Heart right ventricle (tissue), 16 donors: ENCODE results near the gene MIR17HG. TPM values are rescaled to one million over a fixed set of nuclear protein-coding genes. Genes with fewer than 3 reads are reported as not detected.

Experiments
- ATAC-seq, 8 donors: fragments of 200-7000 bp; cut with Tn5 transposase; one replicate each; pipeline ENCODE4 v1.9.1; 2020; ENCODE audit warnings: mild to moderate bottlenecking in 8 of 8, moderate library complexity in 8 of 8, moderate number of reproducible peaks in 1 of 8
- DNase-seq, 2 donors: peaks; one replicate each; pipeline ENCODE4 v3.0.0-alpha.2; 2020
- H3K27ac ChIP-seq, 10 donors: fragments of 200-600 bp; sonication (generic) in 2 of 10; one replicate each; pipeline versions ENCODE4 v1.5.0 to v1.8.0; 2020 to 2022; ENCODE audit warnings: mild to moderate bottlenecking in 3 of 10
- H3K27me3 ChIP-seq, 7 donors: fragments of 200-600 bp; one replicate each; pipeline ENCODE4 v1.8.0; 2021 to 2022; ENCODE audit warnings: mild to moderate bottlenecking in 2 of 7
- H3K36me3 ChIP-seq, 9 donors: fragments of 200-600 bp; sonication (generic) in 1 of 9; one replicate each; pipeline versions ENCODE4 v1.5.0 to v1.8.0; 2020 to 2022; ENCODE audit warnings: mild to moderate bottlenecking in 2 of 9
- H3K4me1 ChIP-seq, 9 donors: fragments of 200-600 bp; sonication (generic) in 1 of 9; one replicate each; pipeline versions ENCODE4 v1.5.0 to v1.8.0; 2020 to 2022; ENCODE audit warnings: mild to moderate bottlenecking in 4 of 9
- H3K4me3 ChIP-seq, 10 donors: fragments of 200-600 bp; sonication (generic) in 2 of 10; one replicate each; pipeline versions ENCODE4 v1.5.0 to v1.8.0; 2020 to 2022; ENCODE audit warnings: mild to moderate bottlenecking in 7 of 10, moderate library complexity in 2 of 10
- H3K9me3 ChIP-seq, 11 donors: fragments of 200-600 bp in 10 of 11; sonication (generic) in 2 of 11; one replicate each; pipeline versions ENCODE4 v1.5.0 to v1.8.0; 2013 to 2022; ENCODE audit warnings: mild to moderate bottlenecking in 2 of 11, control low read depth in 1 of 11, moderate library complexity in 1 of 11
- WGBS, 2 donors: extraction: QIAGEN DNeasy Blood & Tissue Kit; methylation state at CpG; one replicate each; pipeline ENCODE4 v1.1.7; 2013; ENCODE audit warnings: inconsistent platforms in 1 of 2; 5-methylcytosine and 5-hydroxymethylcytosine counted together
- intact Hi-C, 10 donors: fragments of 100-400 bp; cut with DNase I; formaldehyde crosslinking; loops; one replicate each; pipeline versions ENCODE4 v1.11.1 to v1.14.2; 2022
- polyA plus RNA-seq, 2 donors: library from polyadenylated mRNA; stranded (reverse); fragments of 200-250 nt; gene quantifications; one replicate each; pipeline ENCODE4 v1.2.3, GENCODE V29; 2013
- total RNA-seq, 10 donors: library from RNA; stranded (reverse); fragmentation: NEBNext Ultra II Directional in 3 of 10; extraction: Animal tissue kit (Norgen Biotek cat#: 25700) in 3 of 10; gene quantifications; one replicate each; pipeline versions ENCODE4 v1.2.1 to v1.2.4, GENCODE V29; 2021 to 2023
- TF ChIP-seq, protein P1 (sequence below), 9 donors: fragments of 200-600 bp; sonication (generic) in 2 of 9; IDR thresholded peaks; one replicate each; pipeline versions ENCODE4 v1.5.0 to v1.8.0; 2021 to 2022; ENCODE audit warnings: antibody characterized with exemption in 9 of 9, mild to moderate bottlenecking in 5 of 9, moderate library complexity in 1 of 9
- donor health status: Arrhythmogenic right ventricular cardiomyopathy.
- donor health status: ischemic (EF 13 %, LVEDD 7.1; RV severe dilation, severe dysfunction).
- donor health status: healthy with polysubstance abuse.
- donor health status: DM: no; HTN: yes; CAD: no.
- donor health status: DM: no; HTN: no; CAD: no.
- donor health status: ischemic (EF 25% LVEDD 6.9; RV normal size, moderate dysfunction).
- donor health status: ischemic (EF 25% LVEDD 5.7; RV mildly dilated, moderate dysfunction).
- donor health status: healthy.
- donor health status: DM: yes; HTN: yes; CAD: no.
- donor health status: Ischemic cardiomyopathy.
- donor health status: ischemic (EF 35%, LVEDD 5.7; RV mildly dilated, moderate dysfunction).
- donor health status: nonischemic (EF 11% LVEDD 7.7; RV severe dilation, severe dysfunction).
- donor health status: DM: yes; HTN: yes; CAD: no.
- donor health status: PGD.
- donor health status: ischemic (EF 29% LVEDD 5.4; RV normal size, mild dysfunction).
- donor health status: nonischemic (EF 23%, LVEDD 6.1; RV moderate dilation, normal function).

MIR17HG gene
- total and polyA plus RNA-seq, 12 donors, result 0.41 to 5.0 (median 1.1) TPM

DNA sequence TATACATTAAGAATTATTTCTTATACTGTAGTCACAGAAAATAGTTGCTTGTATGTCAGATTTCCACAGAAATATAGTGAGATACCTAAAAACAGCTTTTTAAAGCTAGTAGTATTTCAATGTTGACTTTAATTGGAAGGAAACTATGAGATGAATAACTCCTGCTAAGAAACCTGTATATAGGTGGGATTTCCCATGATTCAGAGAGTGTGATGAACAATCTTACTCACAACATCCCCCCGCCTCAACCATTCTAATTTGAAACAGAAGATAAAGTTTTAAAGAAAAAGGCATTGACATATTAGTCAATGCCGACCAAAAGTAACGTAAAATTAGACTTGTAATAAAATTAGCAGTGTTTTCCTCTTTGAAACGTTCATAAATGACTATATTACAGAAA lies 1.4 kb upstream of the MIR17HG start:
- intact Hi-C loops, result no loop called here
- Histone ChIP-seq H3K36me3 (peaks cover 0 to 13% (median 0%) of the 10 kb centered on the region in 9 donors), H3K27me3 (peaks cover 0 to 32% (median 0%) of the 10 kb centered on the region in 7 donors), H3K27ac (no peak overlapping the region), H3K9me3 (no peaks in the 10 kb centered on the region), H3K4me1 (peaks cover 4 to 30% (median 20%) of the 10 kb centered on the region in 9 donors), H3K4me3 (no peak overlapping the region)
- TF ChIP-seq, protein P1, sequence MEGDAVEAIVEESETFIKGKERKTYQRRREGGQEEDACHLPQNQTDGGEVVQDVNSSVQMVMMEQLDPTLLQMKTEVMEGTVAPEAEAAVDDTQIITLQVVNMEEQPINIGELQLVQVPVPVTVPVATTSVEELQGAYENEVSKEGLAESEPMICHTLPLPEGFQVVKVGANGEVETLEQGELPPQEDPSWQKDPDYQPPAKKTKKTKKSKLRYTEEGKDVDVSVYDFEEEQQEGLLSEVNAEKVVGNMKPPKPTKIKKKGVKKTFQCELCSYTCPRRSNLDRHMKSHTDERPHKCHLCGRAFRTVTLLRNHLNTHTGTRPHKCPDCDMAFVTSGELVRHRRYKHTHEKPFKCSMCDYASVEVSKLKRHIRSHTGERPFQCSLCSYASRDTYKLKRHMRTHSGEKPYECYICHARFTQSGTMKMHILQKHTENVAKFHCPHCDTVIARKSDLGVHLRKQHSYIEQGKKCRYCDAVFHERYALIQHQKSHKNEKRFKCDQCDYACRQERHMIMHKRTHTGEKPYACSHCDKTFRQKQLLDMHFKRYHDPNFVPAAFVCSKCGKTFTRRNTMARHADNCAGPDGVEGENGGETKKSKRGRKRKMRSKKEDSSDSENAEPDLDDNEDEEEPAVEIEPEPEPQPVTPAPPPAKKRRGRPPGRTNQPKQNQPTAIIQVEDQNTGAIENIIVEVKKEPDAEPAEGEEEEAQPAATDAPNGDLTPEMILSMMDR (IDR thresholded peaks at IDR 0.05), result no peak
- DNase-seq (no peak), ATAC-seq (no peak)
- WGBS, 2 donors, result 74 to 80% methylated on average over 4 of the region's 4 CpGs

DNA sequence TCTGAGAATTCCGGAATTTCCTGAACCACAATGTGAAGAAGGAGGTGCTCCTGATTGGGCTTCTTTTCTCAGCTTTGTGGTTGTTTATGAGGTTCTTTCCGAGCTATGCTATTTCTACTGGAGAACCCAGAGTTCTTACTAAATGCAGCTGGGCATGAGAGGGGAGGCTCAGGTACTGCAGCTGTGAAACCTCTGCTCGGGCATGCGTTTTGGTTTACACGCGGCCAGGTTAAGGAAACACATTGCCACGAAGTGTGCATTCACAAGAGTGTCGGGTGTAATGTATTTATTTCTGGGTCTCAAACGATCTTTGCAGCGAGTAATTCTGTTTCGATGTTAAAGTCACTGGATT lies 661 bp upstream of the MIR17HG start:
- TF ChIP-seq, protein P1 (IDR thresholded peaks at IDR 0.05), result no peak
- no peak for DNase-seq
- ATAC-seq, result no peak
- 2% methylated on average over 11 of the region's 11 CpGs for WGBS, 2 donors
- Histone ChIP-seq H3K4me3 (peak overlapping the region; percentile 32 to 97 (median 76)), H3K4me1 (peaks cover 4 to 33% (median 20%) of the 10 kb centered on the region in 9 donors), H3K9me3 (no peaks in the 10 kb centered on the region), H3K36me3 (peaks cover 0 to 21% (median 0%) of the 10 kb centered on the region in 9 donors), H3K27me3 (peaks cover 0 to 32% (median 0%) of the 10 kb centered on the region in 7 donors), H3K27ac (peak overlapping the region in 7 of 10 donors; percentile 51 to 99 (median 95))
- intact Hi-C loops, result no loop called here

DNA sequence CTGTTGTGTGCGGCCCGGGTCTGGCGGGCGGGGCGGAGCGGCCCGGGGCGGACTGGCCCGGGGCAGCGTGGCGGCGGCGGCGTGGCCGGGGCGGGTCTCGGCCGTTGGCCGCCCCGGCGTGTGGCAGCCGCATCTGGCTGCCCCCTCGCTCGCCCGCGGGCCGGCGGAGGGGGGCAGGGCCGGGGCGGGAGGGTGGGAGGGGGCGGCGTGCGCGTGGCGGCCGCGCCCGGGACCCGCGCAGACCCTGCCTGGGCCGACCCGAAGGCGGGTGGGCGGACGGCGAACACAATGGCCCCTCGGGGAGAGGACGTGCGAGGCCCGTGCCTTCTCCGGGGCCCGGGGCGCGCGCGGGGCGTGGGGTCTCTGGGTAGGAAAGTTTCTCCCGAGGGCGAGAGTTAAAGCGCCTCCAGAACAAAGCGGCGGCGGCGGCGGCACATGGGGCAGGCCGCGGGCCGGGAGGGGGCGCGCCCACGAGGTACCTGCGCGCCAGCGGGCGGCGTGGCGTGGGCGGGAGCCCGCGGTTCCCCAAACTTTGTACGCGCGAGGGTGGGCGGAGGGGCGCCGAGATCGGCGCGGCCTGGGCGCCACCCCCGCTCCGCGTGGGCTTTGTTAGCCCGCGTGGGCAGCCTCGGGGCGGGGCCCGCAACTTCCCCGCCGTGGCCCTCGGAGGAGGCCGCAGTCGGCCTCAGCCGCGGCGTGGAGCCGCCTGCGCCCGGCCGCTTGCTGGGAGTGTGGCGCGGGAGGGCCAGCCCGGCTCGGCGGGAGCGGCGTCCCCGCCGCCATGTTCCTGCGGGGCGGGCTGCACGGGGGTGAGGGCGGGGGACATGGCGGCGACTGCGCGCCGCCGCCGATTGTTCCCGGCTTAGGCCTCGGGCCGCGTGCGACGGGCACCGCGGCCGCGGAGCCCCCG lies 764 bp downstream of the MIR17HG start:
- peak; percentile 63 to 87 (median 70) for ATAC-seq
- peaks cover 4 to 33% (median 20%) of the 10 kb centered on the region in 9 donors for H3K4me1 ChIP-seq
- peak; percentile 32 to 50 for DNase-seq
- peak overlapping the region; percentile 63 to 97 (median 76) for H3K4me3 ChIP-seq
- TF ChIP-seq, protein P1 (IDR thresholded peaks at IDR 0.05), result peak in 5 of 9 donors; percentile 8 to 46 (median 31)
- H3K27me3 ChIP-seq, result peaks cover 0 to 32% (median 0%) of the 10 kb centered on the region in 7 donors
- no peaks in the 10 kb centered on the region for H3K9me3 ChIP-seq
- intact Hi-C loops, result no loop called here
- peak overlapping the region; percentile 79 to 99 (median 94) for H3K27ac ChIP-seq
- WGBS, 2 donors, result 0 to 1% methylated on average over 105 to 139 of the region's 141 CpGs
- H3K36me3 ChIP-seq, result peaks cover 0 to 35% (median 0%) of the 10 kb centered on the region in 9 donors

DNA sequence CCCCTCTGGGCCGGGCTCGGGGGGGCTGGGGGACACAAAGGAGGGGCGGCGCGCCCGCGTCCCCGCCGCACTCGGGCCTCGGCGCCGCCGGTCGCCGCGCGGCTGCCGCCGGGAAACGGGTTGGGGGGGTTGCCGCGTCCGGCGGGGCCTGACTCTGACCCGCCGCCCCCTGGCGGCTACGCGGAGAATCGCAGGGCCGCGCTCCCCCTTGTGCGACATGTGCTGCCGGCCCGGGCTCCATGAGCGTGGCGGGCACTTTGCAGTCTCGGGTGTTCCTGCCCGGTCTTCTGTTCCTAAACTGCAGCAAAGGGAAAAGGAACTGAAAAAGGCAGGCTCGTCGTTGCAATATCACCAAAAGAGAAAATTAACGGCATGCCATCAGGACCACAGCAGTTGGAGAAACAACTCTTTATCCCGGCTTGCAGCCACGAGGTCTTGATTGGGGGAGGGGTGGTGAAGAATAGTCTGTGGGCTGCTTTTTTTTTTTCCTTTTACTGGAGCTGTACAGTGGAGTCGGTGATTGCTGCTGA lies 1.5 kb downstream of the MIR17HG start:
- H3K27ac ChIP-seq, result peak overlapping the region; percentile 79 to 99 (median 94)
- peaks cover 0 to 31% (median 0%) of the 10 kb centered on the region in 7 donors for H3K27me3 ChIP-seq
- H3K9me3 ChIP-seq, result no peaks in the 10 kb centered on the region
- WGBS, 2 donors, result 0 to 1% methylated on average over 46 of the region's 46 CpGs
- peaks cover 4 to 39% (median 26%) of the 10 kb centered on the region in 9 donors for H3K4me1 ChIP-seq
- TF ChIP-seq, protein P1 (IDR thresholded peaks at IDR 0.05), result peak; percentile 86 to 98 (median 93)
- H3K36me3 ChIP-seq, result peaks cover 0 to 43% (median 0%) of the 10 kb centered on the region in 9 donors
- peak; percentile 76 to 93 (median 88) for ATAC-seq
- peak; percentile 93 to 95 for DNase-seq
- H3K4me3 ChIP-seq, result peak overlapping the region; percentile 4 to 97 (median 76)
- intact Hi-C loops, result no loop called here
